GM21390 (cell line): ENCODE data around the gene CATSPERZ.
A peak's percentile ranks its signal among the peaks of the same experiment; 100 is the strongest.

ENCODE experiments used
- ATAC-seq: cut with Tn5 transposase; IDR thresholded peaks from one replicate; pipeline ENCODE4 v1.9.1; 2021; ENCODE audit not compliant: unreplicated experiment

CATSPERZ gene

DNA sequence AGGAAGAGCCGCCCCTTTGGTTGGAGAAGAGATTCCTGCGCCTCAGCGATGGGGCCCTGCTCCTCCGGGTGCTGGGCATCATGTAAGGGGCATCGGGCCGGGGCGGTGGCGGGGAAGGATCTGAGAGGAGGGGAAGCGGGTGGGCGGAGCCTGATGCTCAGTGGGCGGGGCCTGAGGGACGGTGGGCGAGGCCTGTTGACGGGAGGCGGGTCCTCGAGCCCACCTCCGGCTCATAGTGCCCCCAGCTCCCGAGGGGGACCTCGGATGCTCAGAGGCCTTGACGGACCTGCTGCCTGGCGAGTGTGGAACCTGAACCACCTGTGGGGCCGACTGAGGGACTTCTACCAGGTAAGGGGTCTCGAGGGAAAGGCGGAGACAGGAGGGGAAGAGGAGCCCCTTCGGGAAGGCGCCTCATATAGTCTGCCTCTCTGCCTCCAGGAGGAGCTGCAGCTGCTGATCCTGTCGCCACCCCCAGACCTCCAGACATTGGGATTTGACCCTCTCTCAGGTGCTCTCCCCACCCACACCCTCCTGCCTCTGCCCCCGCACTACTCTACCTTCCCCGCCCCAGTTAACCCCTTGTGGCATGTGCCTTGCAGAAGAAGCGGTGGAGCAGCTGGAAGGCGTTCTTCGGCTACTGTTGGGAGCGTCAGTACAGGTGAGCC, 40.6 kb downstream of the CATSPERZ start:
- peak; percentile 48 for ATAC-seq

DNA sequence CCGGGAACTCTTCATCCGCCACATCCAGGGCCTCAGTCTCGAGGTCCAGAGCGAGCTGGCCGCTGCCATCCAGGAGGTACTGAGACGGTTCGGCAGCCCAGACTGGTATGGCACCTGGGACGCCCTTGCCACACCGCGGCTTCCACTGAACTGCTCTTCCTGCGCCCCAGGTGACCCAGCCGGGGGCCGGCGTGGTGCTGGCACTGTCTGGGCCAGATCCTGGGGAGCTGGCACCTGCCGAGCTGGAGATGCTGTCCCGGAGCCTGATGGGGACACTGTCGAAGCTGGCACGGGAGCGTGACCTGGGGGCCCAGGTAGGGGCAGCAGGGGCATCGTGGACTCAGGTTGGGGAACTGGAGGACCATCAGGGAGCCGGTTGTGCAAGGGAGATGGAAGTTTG, 41.3 kb downstream of the CATSPERZ start:
- ATAC-seq: no peak

DNA sequence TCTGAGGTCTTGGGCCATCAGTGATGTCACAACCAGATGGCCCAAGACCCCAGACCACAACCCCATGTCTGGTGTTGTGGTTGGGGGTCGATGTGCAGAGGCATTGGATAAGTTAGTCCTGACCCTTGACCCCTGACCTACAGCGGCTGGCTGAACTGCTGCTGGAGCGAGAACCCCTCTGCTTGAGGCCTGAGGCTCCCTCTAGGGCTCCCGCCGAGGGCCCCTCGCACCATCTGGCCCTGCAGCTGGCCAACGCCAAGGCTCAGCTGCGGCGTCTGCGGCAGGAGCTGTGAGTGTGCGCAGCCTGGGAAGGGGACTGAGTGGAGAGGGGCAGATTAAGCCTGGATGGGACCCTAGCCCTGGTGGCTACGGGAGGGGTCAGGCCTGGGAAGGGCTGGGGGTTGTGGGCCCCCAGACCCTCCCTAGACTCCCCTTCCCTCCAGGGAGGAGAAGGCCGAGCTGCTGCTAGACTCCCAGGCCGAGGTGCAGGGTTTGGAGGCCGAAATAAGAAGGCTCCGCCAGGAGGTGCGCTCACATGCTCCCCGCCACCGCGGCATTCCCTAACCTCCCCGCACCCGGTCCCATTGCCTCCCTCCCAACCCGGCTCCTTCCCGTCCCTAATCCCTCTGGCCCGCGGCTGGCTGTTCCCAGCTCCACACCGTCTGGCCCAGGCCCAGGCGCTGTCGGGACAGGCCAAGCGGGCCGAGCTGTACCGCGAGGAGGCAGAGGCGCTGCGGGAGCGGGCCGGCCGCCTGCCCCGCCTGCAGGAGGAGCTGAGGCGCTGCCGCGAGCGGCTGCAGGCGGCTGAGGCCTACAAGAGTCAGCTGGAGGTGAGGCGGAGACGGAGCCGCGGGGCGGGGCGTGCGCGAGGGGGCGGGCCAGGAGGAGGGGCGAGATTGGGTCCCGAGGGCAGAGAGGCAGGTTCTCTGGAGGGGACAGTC, 42.0 kb downstream of the CATSPERZ start:
- ATAC-seq: no peak

DNA sequence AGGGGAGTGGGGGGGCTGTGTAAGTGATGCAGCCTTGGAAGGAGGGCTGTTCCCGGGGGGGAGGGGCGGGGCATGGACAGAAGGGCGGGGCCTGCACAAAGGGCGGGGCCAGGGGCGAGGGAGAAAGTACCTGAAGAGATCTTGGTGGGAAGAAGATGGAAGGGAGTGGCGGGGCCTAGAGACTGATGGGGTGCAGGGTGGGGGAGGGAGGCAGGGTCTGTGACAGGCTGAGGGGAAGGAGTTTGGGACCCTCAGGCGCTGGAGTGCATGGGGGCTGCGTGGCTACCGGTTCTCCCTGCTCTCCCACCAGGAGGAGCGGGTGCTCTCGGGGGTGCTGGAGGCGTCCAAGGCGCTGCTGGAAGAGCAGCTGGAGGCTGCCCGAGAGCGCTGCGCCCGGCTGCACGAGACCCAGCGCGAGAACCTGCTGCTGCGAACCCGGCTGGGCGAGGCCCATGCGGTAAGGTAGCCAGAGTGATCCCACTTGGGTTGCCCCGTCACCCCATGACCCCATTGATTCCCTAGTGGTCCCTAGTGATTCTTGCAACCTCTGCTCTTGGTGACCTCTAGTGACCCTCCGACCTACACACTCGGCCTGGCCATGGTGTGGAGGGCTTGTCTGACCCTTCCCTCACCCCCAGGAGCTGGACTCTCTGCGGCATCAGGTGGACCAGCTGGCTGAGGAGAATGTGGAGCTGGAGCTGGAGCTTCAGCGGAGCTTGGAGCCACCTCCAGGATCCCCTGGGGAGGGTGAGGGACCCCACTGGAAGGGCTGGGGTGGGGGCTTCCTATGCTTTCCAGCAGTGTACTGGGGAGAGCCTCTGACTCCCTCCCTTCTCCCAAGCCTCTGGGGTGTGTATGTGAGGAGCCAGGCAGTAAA, 42.9 kb downstream of the CATSPERZ start:
- no peak for ATAC-seq

DNA sequence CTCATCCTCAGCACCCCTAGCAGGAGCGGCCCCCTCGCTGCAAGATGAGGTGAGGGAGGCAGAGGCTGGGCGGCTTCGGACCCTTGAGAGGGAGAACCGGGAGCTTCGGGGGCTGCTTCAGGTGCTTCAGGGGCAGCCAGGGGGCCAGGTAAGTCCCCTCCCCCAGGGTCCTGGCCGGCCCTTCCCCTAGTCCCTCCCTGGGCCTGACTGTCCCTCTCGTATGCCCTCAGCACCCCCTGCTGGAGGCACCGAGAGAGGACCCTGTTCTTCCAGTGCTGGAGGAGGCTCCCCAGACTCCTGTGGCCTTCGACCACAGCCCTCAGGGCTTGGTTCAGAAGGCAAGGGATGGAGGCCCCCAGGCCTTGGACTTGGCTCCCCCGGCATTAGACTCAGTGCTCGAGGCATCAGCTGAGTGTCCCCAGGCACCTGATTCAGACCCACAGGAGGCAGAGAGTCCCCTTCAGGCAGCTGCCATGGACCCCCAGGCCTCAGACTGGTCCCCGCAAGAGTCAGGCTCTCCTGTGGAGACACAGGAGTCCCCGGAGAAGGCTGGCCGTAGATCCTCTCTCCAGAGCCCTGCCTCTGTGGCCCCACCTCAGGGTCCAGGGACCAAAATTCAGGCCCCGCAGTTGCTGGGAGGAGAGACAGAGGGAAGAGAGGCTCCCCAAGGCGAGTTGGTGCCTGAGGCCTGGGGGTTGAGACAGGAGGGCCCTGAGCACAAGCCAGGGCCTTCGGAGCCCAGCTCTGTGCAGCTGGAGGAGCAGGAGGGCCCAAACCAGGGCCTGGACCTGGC, 43.8 kb downstream of the CATSPERZ start:
- no peak for ATAC-seq

DNA sequence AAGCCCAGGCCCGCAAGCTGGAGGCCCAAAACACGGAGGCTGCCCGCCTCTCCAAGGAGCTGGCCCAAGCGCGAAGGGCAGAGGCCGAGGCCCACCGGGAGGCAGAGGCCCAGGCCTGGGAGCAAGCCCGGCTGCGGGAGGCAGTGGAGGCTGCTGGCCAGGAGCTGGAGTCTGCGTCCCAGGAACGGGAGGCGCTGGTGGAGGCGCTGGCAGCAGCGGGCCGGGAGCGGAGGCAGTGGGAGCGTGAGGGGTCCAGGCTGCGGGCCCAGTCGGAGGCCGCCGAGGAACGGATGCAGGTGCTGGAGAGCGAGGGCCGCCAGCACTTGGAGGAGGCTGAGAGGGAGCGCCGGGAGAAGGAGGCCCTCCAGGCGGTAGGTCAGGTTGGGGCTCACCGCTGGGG, 44.6 kb downstream of the CATSPERZ start:
- no peak for ATAC-seq

DNA sequence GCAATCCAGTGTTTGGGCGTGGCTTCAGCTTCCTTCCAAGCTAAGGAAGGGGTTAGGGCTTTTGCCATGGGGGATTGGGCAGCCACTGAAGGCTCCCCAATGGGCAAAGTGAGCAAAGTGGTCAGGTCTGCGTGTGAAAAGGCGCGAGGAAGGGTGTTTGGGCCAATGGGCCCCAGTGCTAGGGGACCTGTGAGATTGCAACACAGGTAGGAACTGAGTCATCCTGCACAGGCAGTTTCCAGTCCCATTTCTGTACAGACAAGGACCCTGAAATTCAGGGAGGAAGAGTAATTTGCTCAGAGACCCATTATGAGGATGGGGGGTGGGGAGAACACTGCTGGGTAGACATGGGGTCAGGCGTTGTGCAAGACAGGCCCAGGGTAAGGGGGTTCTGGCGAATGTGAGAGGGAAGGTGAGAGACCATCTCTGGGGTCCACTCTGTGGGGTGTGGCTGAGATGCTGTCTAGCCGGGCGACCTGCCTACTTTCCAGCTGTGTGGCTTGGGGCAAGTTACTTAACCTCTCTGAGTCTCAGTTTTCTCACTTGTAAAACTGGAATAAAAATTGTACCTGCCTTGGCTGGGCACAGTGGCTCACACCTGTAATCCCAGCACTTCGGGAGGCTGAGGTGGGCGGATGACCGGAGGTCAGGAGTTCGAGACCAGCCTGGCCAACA, 47.2 kb downstream of the CATSPERZ start:
- ATAC-seq: no peak

DNA sequence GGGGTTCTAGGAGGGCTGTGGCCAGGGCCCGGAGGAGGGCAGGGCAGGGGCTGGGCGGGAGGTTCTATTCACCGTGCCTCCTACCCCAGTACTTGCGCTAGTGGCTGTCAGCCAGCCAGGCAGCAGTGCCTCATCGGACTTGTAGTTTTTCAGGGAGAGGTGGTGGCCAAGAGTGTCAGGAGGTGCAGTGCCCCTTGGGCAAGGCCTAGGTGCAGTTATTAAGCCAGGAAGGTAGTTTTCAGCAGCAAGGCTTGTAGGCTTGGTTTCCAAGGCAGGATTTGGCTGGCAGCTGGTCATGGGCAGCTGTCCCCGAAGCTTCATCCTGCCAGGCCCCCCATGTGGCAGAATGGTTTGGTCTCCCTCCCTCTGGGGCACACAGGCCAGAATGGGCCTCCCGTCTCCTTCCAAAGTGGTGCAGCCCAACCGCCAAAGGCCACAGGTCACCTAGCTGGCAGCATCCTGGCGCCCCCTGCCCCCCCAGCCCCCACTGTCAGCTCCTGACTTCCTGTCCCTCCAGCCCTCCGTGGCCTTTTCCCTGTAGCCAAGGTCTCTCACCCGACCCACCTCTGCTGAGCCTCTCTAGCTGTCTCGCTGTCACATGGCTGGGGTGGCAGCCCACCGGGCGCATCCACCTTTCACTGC, 48.3 kb downstream of the CATSPERZ start:
- no peak for ATAC-seq

DNA sequence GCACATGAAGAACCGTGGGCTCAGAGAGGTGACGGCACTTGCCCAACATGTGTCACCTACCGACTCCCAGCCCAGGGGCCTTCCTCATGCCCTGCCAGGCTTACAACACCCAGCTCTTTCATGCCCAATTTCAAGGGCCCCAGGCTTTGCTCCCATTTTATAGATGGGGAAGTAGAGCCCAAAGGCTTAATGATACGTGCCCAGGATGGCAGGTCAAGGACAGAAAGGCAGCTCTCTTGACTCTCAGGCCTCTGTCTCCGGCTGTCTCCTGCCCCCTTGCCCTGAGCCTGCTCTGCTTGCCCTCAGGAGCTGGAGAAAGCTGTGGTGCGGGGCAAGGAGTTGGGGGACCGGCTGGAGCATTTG, 48.8 kb downstream of the CATSPERZ start:
- ATAC-seq: no peak

DNA sequence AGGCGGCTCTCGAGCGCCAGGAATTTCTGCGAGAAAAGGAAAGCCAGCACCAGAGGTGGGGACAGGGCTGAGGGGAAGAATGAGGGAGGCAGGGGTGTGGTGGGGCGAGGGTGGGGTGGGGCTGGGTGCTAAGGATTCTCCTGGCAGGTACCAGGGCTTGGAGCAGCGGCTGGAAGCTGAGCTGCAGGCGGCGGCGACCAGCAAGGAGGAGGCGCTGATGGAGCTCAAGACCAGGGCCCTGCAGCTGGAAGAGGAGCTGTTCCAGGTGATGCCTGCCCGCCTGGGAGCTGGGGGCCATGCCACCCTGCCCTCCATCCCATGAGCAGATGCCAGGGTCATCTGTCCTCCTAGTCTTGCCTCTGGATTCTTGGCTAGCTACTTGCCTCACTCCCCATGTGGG, 49.2 kb downstream of the CATSPERZ start:
- no peak for ATAC-seq

DNA sequence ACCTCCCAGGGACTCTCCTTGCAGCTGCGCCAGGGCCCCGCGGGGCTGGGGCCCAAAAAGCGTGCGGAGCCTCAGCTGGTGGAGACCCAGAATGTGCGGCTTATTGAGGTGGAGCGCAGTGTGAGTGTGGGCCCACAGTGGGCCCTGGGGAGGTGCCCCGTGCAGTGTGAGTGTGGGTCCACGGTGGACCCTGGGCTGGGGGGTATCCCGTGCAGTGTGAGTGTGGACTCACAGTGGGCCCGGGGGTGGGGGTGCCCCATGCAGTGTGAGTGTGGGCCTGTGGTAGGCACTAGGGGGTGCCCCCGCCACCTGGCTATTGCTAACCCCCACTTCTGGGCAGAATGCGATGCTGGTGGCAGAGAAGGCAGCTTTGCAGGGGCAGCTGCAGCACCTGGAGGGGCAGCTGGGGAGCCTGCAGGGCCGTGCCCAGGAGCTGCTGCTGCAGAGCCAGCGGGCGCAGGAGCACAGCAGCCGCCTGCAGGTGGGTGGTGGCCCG, 51.0 kb downstream of the CATSPERZ start:
- ATAC-seq: no peak

DNA sequence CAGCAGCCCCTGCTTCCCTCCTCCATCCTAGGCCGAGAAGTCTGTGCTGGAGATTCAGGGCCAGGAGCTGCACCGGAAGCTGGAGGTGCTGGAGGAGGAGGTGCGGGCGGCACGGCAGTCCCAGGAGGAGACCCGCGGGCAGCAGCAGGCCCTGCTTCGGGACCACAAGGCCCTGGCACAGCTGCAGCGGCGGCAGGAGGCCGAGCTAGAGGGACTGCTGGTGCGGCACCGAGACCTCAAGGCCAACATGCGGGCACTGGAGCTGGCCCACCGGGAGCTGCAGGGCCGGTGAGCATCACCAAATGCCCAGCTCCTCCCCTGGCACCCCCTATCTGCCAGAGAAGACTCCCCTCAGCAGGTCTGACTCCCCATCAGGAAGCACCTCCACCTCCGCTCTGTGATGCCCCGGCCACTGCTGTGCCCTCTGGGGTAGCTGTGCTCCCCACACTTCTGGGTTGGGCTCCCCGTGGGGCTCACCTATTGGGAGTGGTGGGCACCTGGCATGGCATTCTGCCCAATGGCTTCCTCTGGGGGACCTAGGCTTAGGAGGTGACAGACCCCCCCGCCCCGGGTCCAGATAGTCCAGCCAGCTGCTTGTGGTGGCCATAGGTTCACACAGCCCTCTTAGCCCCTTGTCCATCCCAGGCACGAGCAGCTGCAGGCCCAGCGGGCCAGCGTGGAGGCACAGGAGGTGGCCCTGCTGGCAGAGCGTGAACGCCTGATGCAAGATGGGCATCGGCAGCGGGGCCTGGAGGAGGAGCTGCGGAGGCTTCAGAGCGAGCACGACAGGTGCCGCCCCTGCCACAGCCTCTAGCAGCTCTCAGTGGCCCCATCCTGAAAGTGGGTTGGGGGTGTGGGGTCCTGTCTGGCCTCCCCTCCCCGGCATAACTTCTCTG, 52.2 kb downstream of the CATSPERZ start:
- no peak for ATAC-seq

DNA sequence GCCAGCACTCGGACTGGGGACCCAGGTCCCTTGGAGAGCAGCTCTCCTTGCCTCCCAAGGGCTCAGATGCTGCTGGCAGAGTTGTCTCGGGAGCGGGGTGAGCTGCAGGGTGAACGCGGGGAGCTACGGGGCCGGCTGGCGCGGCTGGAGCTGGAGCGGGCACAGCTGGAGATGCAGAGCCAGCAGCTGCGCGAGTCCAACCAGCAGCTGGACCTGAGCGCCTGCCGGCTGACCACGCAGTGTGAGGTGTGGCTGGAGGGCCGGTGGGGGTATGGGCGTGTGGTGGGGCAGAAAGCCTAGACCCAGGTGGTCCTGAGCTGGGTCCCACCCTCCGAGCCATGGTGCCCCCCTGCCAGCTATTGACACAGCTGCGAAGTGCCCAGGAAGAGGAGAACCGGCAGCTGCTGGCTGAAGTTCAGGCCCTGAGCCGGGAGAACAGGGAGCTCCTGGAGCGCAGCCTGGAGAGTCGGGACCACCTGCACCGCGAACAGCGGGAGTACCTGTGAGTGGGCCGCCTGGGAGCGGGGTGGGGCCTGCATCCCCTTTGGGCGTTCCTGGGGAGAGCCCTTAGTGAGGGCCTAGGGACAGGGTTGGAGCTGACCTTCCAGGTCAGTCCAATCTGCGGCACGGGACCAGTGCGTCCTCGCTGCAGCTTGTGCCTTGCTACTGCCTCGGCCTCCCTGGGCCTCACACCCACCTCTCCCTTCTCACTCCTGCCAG, 53.0 kb downstream of the CATSPERZ start:
- no peak for ATAC-seq

DNA sequence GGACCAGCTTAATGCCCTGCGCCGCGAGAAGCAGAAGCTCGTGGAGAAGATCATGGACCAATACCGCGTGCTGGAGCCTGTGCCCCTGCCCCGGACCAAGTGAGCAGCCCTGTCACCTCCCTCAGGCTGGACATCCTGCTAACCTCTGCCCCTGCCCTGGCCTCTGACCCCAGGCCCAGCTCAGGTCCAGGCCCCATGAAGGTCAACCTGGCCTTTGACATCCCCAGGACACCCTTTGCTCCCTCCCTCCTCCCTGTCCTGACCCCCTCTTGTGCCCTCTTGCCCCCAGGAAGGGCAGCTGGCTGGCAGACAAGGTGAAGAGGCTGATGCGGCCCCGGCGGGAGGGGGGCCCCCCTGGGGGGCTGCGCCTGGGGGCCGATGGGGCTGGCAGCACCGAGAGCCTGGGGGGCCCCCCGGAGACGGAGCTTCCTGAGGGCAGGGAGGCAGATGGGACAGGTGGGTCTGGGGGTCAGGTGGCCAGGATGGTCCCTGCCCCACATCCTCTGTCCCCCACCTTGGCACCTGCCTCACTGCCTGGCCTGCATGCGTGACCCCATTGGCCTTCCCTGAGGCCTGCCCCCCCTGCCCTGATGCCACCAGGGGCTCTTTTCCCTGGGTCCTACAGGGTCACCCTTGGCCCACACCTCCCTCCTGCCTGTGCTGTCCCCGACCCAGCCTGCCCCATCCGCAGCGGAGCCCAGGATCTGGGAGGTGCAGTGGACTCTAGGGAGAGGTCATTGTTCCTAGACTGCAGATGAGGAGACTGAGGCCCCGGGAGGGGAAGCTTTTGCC, 53.8 kb downstream of the CATSPERZ start:
- no peak for ATAC-seq
